HepG2 (cell line): ENCODE data around the gene ZAR1. TPM values are rescaled to one million over a fixed set of nuclear protein-coding genes. Genes with fewer than 3 reads are reported as not detected.

Experiments used
- ATAC-seq: fragments of 200-7000 bp; cut with Tn5 transposase; 3 replicates; pipeline ENCODE4 v1.9.1; 2020; ENCODE audit warnings: mild to moderate bottlenecking, moderate library complexity
- BruUV-seq: library from RNA; stranded (reverse); fragments of 400-500 nt; replicated peaks from 2 replicates; lab custom pipeline; 2021; lab: Mats Ljungman, UMichigan
- CTCF ChIA-PET: fragments of 300-600 bp; formaldehyde crosslinking; extraction: SDS; loops from one replicate; lab custom pipeline; 2021; ENCODE audit warnings: low total read pairs, inconsistent platforms, low intra/inter-chr PET ratio; lab: Yijun Ruan, JAX
- POLR2A ChIA-PET: fragments of 350-600 bp; sonication (Branson Sonifier 250); formaldehyde crosslinking; loops from one replicate; lab custom pipeline; 2020; ENCODE audit warnings: antibody characterized with exemption, inconsistent platforms; lab: Yijun Ruan, JAX
- DNase-seq: peaks from one replicate; pipeline ENCODE4 v3.0.0-alpha.2; 2015; ENCODE audit warnings: low spot score
- FAIRE-seq: peaks from 3 replicates; lab custom pipeline; 2011; peaks lifted over from hg19 to GRCh38; lab: Jason Lieb, UNC
- H2AFZ ChIP-seq: one replicate; pipeline ENCODE4 v1.6.1; 2011; ENCODE audit warnings: low read length, inconsistent platforms
- H3K27ac ChIP-seq: fragments of 300-600 bp; 3 replicates; pipeline ENCODE4 v1.8.0; 2011; ENCODE audit warnings: mixed run types, mild to moderate bottlenecking, mixed read lengths, low read length, inconsistent platforms; ENCODE audit not compliant: insufficient read depth; ENCODE audit errors: extremely low read length
- H3K27me3 ChIP-seq, 2 experiments: fragments of 200-600 bp in 1 of 2; 2 replicates in 1 of 2; 3 replicates in 1 of 2; pipeline versions ENCODE4 v1.6.0 to v1.8.0; 2011; ENCODE audit warnings: low read length in 2 of 2, mild to moderate bottlenecking in 2 of 2, moderate library complexity in 2 of 2, inconsistent platforms in 1 of 2; ENCODE audit not compliant: insufficient read depth in 2 of 2, control insufficient read depth in 1 of 2
- H3K36me3 ChIP-seq, 2 experiments: fragments of 200-600 bp in 1 of 2; replicated peaks in 1 of 2; 2 replicates in 1 of 2; 3 replicates in 1 of 2; pipeline versions ENCODE4 v1.5.1 to v1.8.0; 2011; ENCODE audit warnings: low read length in 2 of 2, inconsistent platforms in 1 of 2; ENCODE audit not compliant: insufficient read depth in 2 of 2, control insufficient read depth in 1 of 2
- H3K4me1 ChIP-seq: 2 replicates; pipeline ENCODE4 v1.5.1; 2012; ENCODE audit warnings: low read length, inconsistent platforms; ENCODE audit not compliant: insufficient read depth
- H3K4me2 ChIP-seq: 2 replicates; pipeline ENCODE4 v1.6.0; 2011; ENCODE audit warnings: low read depth, low read length, inconsistent platforms
- H3K4me3 ChIP-seq, 3 experiments: fragments of 200-600 bp in 1 of 3; sonication (generic), shearing (Covaris generic) in 1 of 3; replicated peaks in 1 of 3; 2 replicates each; pipeline ENCODE4 v1.5.1; 2011 to 2016; ENCODE audit warnings: low read length in 3 of 3, inconsistent platforms in 2 of 3, low read depth in 2 of 3, mild to moderate bottlenecking in 2 of 3, control low read depth in 1 of 3, mixed read lengths in 1 of 3; ENCODE audit not compliant: insufficient read depth in 1 of 3
- H3K79me2 ChIP-seq: one replicate; pipeline ENCODE4 v1.6.1; 2011; ENCODE audit warnings: low read length, inconsistent platforms; ENCODE audit not compliant: insufficient read depth
- H3K9ac ChIP-seq: 2 replicates; pipeline ENCODE4 v1.6.0; 2011; ENCODE audit warnings: mild to moderate bottlenecking, low read depth, low read length, inconsistent platforms; ENCODE audit not compliant: insufficient read depth
- H3K9me3 ChIP-seq: 2 replicates; pipeline ENCODE4 v1.5.1; 2012; ENCODE audit warnings: mild to moderate bottlenecking, low read length
- H4K20me1 ChIP-seq: 2 replicates; pipeline ENCODE4 v1.6.0; 2011; ENCODE audit warnings: inconsistent platforms, mild to moderate bottlenecking, low read length, moderate library complexity; ENCODE audit not compliant: insufficient read depth
- AGO1 ChIP-seq: fragments of 200-400 bp; formaldehyde crosslinking; IDR thresholded peaks from 2 replicates; pipeline ENCODE4 v1.6.1; 2017; ENCODE audit warnings: mild to moderate bottlenecking, low read depth, low read length, moderate library complexity; ENCODE audit not compliant: poor library complexity, severe bottlenecking
- EP300 ChIP-seq, 3 experiments: sonication (generic) in 1 of 3; formaldehyde crosslinking in 1 of 3; IDR thresholded peaks; 2 replicates each; pipeline versions ENCODE4 v1.5.1 to v1.6.1; 2011 to 2020; ENCODE audit warnings: low read depth in 2 of 3, low read length in 2 of 3, borderline replicate concordance in 1 of 3, improper control_type of control experiment in 1 of 3, mild to moderate bottlenecking in 1 of 3, missing genetic modification reagents in 1 of 3, moderate library complexity in 1 of 3
- HNRNPLL ChIP-seq: fragments of 200-400 bp; formaldehyde crosslinking; IDR thresholded peaks from 2 replicates; pipeline ENCODE4 v1.6.1; 2017; ENCODE audit warnings: mild to moderate bottlenecking, low read depth, low read length; ENCODE audit not compliant: poor library complexity, severe bottlenecking
- JUN ChIP-seq: sonication (generic); formaldehyde crosslinking; IDR thresholded peaks from 2 replicates; pipeline ENCODE4 v1.4.0; 2020; ENCODE audit warnings: mild to moderate bottlenecking, missing genetic modification reagents
- KDM4B ChIP-seq: sonication (generic); formaldehyde crosslinking; IDR thresholded peaks from 2 replicates; pipeline ENCODE4 v1.4.0; 2020; ENCODE audit warnings: missing genetic modification reagents
- MTF2 ChIP-seq: sonication (generic); formaldehyde crosslinking; IDR thresholded peaks from 2 replicates; pipeline ENCODE4 v1.5.0; 2020; ENCODE audit warnings: missing genetic modification reagents, borderline replicate concordance
- PLRG1 ChIP-seq: fragments of 450-650 bp; conservative IDR thresholded peaks from 2 replicates; pipeline ENCODE4 v1.6.1; 2016
- RAD21 ChIP-seq: fragments of 450-650 bp; formaldehyde crosslinking; IDR thresholded peaks from 2 replicates; pipeline ENCODE4 v1.5.0; 2020; ENCODE audit warnings: mild to moderate bottlenecking
- ZNF232 ChIP-seq: sonication (generic); formaldehyde crosslinking; IDR thresholded peaks from 2 replicates; pipeline ENCODE4 v1.4.0; 2020; ENCODE audit warnings: missing genetic modification reagents, borderline replicate concordance
- ZNF549 ChIP-seq: sonication (generic); formaldehyde crosslinking; IDR thresholded peaks from 2 replicates; pipeline ENCODE4 v1.5.0; 2020; ENCODE audit warnings: missing genetic modification reagents
- ZNF550 ChIP-seq: sonication (generic); formaldehyde crosslinking; IDR thresholded peaks from 2 replicates; pipeline ENCODE4 v1.4.0; 2020; ENCODE audit warnings: mild to moderate bottlenecking, missing genetic modification reagents, borderline replicate concordance
- ZNF572 ChIP-seq: sonication (generic); formaldehyde crosslinking; IDR thresholded peaks from 2 replicates; pipeline ENCODE4 v1.5.1; 2020; ENCODE audit warnings: mild to moderate bottlenecking, missing genetic modification reagents
- ZNF605 ChIP-seq: sonication (generic); formaldehyde crosslinking; IDR thresholded peaks from 2 replicates; pipeline ENCODE4 v1.8.0; 2022; ENCODE audit warnings: mild to moderate bottlenecking, missing genetic modification reagents
- WGBS: methylation state at CpG from one replicate; pipeline ENCODE4 v1.1.6; 2017; ENCODE audit warnings: low lambda C conversion rate; 5-methylcytosine and 5-hydroxymethylcytosine counted together
- in situ Hi-C: cut with HindIII; loops from 2 replicates; pipeline ENCODE4 v1.10.0; 2017; ENCODE audit warnings: low pct_unique_long_range_greater_than_20kb; ENCODE audit not compliant: extremely low pct_ligation_motif_present
- intact Hi-C: fragments of 100-400 bp; cut with micrococcal nuclease; formaldehyde crosslinking; loops from one replicate; pipeline ENCODE4 v1.10.0; 2022; ENCODE audit not compliant: unreplicated experiment
- polyA plus RNA-seq, 8 experiments: library from polyadenylated mRNA; depleted of rRNA in 3 of 8; stranded (reverse) in 7 of 8; unstranded in 1 of 8; fragments of >200 nt; fragmentation: Illumina TruSeq in 4 of 8; extraction: Trizol in 4 of 8; gene quantifications; 2 replicates each; pipeline versions ENCODE4 v1.2.1 to v1.2.3, GENCODE V29; 2011 to 2016; ENCODE audit warnings: low read depth in 4 of 8, missing spikeins in 1 of 8, mixed read lengths in 1 of 8; ENCODE audit not compliant: insufficient read depth in 1 of 8
- total RNA-seq, 5 experiments: library from RNA; depleted of rRNA; stranded (reverse); fragments of >200 nt; fragmentation: Illumina TruSeq; extraction: Trizol; gene quantifications; 2 replicates each; pipeline ENCODE4 v1.2.3, GENCODE V29; 2016; ENCODE audit warnings: low read depth in 1 of 5
- TF ChIP-seq, protein P1 (sequence below): IDR thresholded peaks from 2 replicates; pipeline ENCODE4 v1.6.1; 2016; ENCODE audit warnings: missing biosample characterization, missing genetic modification reagents, low read depth
- TF ChIP-seq, protein P2 (sequence below): sonication (generic); formaldehyde crosslinking; IDR thresholded peaks from 2 replicates; pipeline ENCODE4 v1.4.0; 2020; ENCODE audit warnings: missing genetic modification reagents
- TF ChIP-seq, protein P3 (sequence below): sonication (generic); formaldehyde crosslinking; IDR thresholded peaks from 2 replicates; pipeline ENCODE4 v1.5.0; 2020; ENCODE audit warnings: missing genetic modification reagents

The ZAR1 gene
- total and polyA plus RNA-seq, 2 of the 13 experiments (the other 11 are each of a cell fraction or from before 2014, with no cell fraction given): not detected

DNA sequence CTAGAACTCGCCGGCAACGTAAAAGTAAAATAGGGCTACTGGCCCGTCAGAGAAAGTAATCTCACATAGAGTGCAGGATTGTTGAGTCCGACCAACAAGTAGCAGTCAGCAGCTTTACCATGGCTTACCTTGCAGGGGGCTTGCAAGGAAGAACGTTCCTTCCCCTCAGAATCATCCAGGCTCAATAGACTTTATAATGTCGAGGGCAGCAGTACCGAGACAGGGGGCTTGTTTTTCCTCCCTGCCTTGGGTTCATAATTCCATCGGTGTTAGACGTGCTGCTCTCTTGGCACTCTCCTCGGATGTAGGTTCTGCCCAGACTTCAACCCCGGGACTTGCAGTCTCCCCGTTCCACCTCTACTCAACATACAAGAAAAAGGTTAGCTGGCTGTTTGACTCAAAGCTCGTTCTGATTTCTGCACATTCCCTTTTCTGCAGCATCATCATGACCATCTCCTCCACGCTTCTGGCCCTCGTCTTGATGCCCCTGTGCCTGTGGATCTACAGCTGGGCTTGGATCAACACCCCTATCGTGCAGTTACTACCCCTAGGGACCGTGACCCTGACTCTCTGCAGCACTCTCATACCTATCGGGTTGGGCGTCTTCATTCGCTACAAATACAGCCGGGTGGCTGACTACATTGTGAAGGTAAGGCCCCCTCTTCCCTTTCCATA, 5.4 kb upstream of the ZAR1 start (continued):
- TF ChIP-seq, protein P1, sequence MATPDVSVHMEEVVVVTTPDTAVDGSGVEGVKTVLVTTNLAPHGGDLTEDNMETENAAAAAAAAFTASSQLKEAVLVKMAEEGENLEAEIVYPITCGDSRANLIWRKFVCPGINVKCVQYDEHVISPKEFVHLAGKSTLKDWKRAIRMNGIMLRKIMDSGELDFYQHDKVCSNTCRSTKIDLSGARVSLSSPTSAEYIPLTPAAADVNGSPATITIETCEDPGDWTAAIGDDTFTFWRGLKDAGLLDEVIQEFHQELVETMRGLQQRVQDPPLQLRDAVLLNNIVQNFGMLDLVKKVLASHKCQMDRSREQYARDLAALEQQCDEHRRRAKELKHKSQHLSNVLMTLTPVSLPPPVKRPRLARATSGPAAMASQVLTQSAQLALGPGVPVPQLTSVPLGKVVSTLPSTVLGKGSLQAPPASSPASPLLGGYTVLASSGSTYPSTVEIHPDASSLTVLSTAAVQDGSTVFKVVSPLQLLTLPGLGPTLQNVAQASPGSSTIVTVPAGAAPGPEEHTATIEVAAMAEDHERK: no peak
- no peak for TF ChIP-seq MTF2 (CRISPR knock-in tag)

DNA sequence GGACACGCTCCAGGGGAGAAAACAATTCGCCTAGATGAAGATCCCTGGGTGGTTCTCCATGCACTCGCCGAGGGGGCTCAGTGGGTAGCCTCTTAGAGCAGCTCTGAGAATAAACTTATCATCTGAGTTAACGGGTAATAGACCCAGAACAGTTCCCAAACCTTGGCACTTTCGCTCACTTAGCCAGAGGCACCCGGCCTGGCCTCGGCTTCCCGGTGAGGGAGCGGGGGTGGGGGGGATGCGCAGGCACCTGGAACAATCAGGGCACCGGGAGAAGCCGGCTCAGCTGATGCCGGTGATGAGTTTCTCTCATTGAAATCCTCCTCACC, 405 bp upstream of the ZAR1 start:
- Histone ChIP-seq H3K27me3 (peaks cover 0 to 11% of the 10 kb centered on the region in 2 experiments; a peak in 3 of 5 replicates), H2AFZ (no peak overlapping the region), H3K9me3 (no peaks in the 10 kb centered on the region), H4K20me1 (no peaks in the 10 kb centered on the region), H3K4me2 (peak overlapping the region; percentile 60), H3K9ac (no peak overlapping the region), H3K36me3 (no peaks in the 10 kb centered on the region), H3K79me2 (no peaks in the 10 kb centered on the region), H3K4me1 (no peaks in the 10 kb centered on the region), H3K4me3 (peak overlapping the region in 1 of 3 experiments; percentile 40; a peak in 1 of 6 replicates), H3K27ac (no peak overlapping the region)
- ChIA-PET CTCF (no interaction called here), POLR2A (no interaction called here)
- FAIRE-seq (no peak), ATAC-seq (no peak), DNase-seq (no peak)
- BruUV-seq: no TSS peak
- intact Hi-C loops: no loop called here
- 48% methylated on average over 13 of the region's 14 CpGs for WGBS
- in situ Hi-C loops: no loop called here
- TF ChIP-seq JUN (CRISPR knock-in tag): no peak
- no peak for TF ChIP-seq RAD21 (CRISPR knock-in tag)
- TF ChIP-seq ZNF605 (CRISPR knock-in tag): no peak
- no peak for TF ChIP-seq EP300 (IDR thresholded peaks at IDR 0.05; ENCODE audit: low read depth in 2 of 2, low read length in 2 of 2)
- no peak for TF ChIP-seq EP300 (CRISPR knock-in tag; IDR thresholded peaks at IDR 0.05; ENCODE audit: borderline replicate concordance)
- TF ChIP-seq AGO1: no peak
- TF ChIP-seq ZNF572 (CRISPR knock-in tag): no peak
- TF ChIP-seq, protein P2, sequence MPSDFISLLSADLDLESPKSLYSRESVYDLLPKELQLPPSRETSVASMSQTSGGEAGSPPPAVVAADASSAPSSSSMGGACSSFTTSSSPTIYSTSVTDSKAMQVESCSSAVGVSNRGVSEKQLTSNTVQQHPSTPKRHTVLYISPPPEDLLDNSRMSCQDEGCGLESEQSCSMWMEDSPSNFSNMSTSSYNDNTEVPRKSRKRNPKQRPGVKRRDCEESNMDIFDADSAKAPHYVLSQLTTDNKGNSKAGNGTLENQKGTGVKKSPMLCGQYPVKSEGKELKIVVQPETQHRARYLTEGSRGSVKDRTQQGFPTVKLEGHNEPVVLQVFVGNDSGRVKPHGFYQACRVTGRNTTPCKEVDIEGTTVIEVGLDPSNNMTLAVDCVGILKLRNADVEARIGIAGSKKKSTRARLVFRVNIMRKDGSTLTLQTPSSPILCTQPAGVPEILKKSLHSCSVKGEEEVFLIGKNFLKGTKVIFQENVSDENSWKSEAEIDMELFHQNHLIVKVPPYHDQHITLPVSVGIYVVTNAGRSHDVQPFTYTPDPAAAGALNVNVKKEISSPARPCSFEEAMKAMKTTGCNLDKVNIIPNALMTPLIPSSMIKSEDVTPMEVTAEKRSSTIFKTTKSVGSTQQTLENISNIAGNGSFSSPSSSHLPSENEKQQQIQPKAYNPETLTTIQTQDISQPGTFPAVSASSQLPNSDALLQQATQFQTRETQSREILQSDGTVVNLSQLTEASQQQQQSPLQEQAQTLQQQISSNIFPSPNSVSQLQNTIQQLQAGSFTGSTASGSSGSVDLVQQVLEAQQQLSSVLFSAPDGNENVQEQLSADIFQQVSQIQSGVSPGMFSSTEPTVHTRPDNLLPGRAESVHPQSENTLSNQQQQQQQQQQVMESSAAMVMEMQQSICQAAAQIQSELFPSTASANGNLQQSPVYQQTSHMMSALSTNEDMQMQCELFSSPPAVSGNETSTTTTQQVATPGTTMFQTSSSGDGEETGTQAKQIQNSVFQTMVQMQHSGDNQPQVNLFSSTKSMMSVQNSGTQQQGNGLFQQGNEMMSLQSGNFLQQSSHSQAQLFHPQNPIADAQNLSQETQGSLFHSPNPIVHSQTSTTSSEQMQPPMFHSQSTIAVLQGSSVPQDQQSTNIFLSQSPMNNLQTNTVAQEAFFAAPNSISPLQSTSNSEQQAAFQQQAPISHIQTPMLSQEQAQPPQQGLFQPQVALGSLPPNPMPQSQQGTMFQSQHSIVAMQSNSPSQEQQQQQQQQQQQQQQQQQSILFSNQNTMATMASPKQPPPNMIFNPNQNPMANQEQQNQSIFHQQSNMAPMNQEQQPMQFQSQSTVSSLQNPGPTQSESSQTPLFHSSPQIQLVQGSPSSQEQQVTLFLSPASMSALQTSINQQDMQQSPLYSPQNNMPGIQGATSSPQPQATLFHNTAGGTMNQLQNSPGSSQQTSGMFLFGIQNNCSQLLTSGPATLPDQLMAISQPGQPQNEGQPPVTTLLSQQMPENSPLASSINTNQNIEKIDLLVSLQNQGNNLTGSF: no peak
- TF ChIP-seq PLRG1: no peak
- TF ChIP-seq KDM4B (CRISPR knock-in tag): no peak
- no peak for TF ChIP-seq HNRNPLL
- TF ChIP-seq, protein P3, sequence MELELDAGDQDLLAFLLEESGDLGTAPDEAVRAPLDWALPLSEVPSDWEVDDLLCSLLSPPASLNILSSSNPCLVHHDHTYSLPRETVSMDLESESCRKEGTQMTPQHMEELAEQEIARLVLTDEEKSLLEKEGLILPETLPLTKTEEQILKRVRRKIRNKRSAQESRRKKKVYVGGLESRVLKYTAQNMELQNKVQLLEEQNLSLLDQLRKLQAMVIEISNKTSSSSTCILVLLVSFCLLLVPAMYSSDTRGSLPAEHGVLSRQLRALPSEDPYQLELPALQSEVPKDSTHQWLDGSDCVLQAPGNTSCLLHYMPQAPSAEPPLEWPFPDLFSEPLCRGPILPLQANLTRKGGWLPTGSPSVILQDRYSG: no peak
- TF ChIP-seq ZNF549 (CRISPR knock-in tag): no peak
- no peak for TF ChIP-seq ZNF550 (CRISPR knock-in tag)
- no peak for TF ChIP-seq ZNF232
